Spinal cord (tissue), 10 donors: Measurements from ENCODE around the gene ACSS2. TPM values are rescaled to one million over a fixed set of nuclear protein-coding genes. Genes with fewer than 3 reads are reported as not detected.
A peak's percentile ranks its signal among the peaks of the same experiment; 100 is the strongest.

ENCODE experiments used
- DNase-seq, 6 donors: peaks; one replicate each; pipeline versions ENCODE4 v3.0.0 to v3.0.0-alpha.2; 2013 to 2015; ENCODE audit warnings: low spot score in 6 of 6, low read depth in 4 of 6
- H3K27ac ChIP-seq: one replicate; pipeline ENCODE4 v1.5.1; 2013; ENCODE audit warnings: low read depth, low read length, control low read depth
- H3K27me3 ChIP-seq: one replicate; pipeline ENCODE4 v1.6.1; 2013; ENCODE audit warnings: low read length; ENCODE audit not compliant: control insufficient read depth, insufficient read depth
- H3K36me3 ChIP-seq: one replicate; pipeline ENCODE4 v1.6.1; 2013; ENCODE audit warnings: low read length; ENCODE audit not compliant: control insufficient read depth, insufficient read depth
- H3K4me1 ChIP-seq: one replicate; pipeline ENCODE4 v1.6.1; 2013; ENCODE audit warnings: low read length; ENCODE audit not compliant: control insufficient read depth, insufficient read depth
- H3K4me3 ChIP-seq: one replicate; pipeline ENCODE4 v1.5.1; 2013; ENCODE audit warnings: low read depth, low read length, control low read depth
- H3K9me3 ChIP-seq: one replicate; pipeline ENCODE4 v1.6.1; 2013; ENCODE audit warnings: low read length; ENCODE audit not compliant: control insufficient read depth, insufficient read depth
- WGBS: methylation state at CpG from one replicate; pipeline ENCODE4 v1.1.5; 2013; ENCODE audit warnings: missing lambda C conversion rate; ENCODE audit not compliant: insufficient coverage; 5-methylcytosine and 5-hydroxymethylcytosine counted together
- polyA plus RNA-seq, 2 donors: library from polyadenylated mRNA; unstranded; fragments of 120-200 nt; gene quantifications; one replicate each; pipeline ENCODE4 v1.2.1, GENCODE V29; 2013; ENCODE audit not compliant: insufficient read length in 2 of 2
- total RNA-seq, 2 donors: library from RNA; depleted of rRNA in 1 of 2; stranded (reverse); fragments of 120-200 nt in 1 of 2; fragments of >200 nt in 1 of 2; gene quantifications; one replicate each; pipeline versions ENCODE4 v1.2.3 to v1.2.4, GENCODE V29; 2013 to 2014
- donor health status: healthy.

Gene ACSS2
- total and polyA plus RNA-seq, 4 donors, result 27.8 to 48.5 (median 36.7) TPM

DNA sequence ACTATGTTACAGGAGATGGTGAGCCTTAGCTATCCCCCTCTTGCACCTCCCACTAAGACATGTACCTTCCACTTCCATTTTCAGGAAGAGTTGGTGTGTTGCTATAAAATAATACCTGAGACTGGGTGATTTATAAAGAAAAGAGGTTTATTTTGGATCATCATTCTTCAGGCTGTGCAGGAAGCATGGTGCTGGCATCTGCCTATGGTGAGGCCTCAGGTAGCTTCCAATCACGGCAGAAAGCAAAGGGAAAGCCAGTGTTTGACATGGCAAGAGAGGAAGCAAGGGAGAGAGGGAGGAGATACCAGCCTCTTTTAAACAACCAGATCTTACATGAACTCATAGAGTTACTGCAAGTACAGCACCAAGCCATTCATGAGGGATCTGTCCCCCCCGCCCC lies 47.0 kb downstream of the ACSS2 start:
- H3K27ac ChIP-seq, result no peak overlapping the region
- no CpG with 5 or more reads among the region's 2 CpGs for WGBS
- H3K4me1 ChIP-seq, result no peaks in the 10 kb centered on the region
- DNase-seq, result no peak
- no peak overlapping the region for H3K4me3 ChIP-seq
- peaks cover 42% of the 10 kb centered on the region for H3K36me3 ChIP-seq
- no peaks in the 10 kb centered on the region for H3K9me3 ChIP-seq
- no peaks in the 10 kb centered on the region for H3K27me3 ChIP-seq

DNA sequence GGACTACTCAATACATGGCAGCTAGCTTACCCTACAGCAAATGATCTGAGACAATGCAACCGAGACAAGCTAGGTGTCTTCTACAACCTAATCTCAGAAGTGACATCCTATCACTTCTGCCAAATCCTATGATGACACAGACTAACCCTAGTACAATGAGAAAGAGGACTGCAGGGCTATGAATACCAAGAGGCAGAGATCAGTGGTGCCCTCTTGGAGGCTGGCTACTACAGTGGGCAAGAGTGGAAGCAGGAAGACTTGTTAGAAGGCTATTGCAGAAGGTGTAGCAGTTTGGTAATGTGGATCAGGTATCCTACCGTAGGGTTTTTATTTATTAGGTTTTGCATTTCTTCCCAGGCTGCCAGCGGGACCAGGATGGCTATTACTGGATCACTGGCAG lies 48.9 kb downstream of the ACSS2 start:
- no CpG with 5 or more reads among the region's 3 CpGs for WGBS
- no peak for DNase-seq
- Histone ChIP-seq H3K36me3 (peaks cover 59% of the 10 kb centered on the region), H3K27ac (no peak overlapping the region), H3K4me1 (no peaks in the 10 kb centered on the region), H3K9me3 (no peaks in the 10 kb centered on the region), H3K4me3 (no peak overlapping the region), H3K27me3 (no peaks in the 10 kb centered on the region)

DNA sequence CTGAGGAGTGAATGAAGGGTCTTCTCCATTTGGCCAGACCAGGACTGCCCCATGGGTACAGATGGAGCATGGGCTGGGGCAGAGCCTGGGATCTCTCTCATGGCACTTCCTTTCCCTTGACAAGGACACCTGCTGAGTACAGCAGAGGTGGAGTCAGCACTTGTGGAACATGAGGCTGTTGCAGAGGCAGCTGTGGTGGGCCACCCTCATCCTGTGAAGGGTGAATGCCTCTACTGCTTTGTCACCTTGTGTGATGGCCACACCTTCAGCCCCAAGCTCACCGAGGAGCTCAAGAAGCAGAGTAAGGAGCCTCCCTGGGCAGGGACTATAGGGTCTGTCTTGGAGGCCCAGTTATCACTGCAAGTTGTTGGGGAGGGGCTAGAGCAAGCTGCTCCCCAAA lies 49.6 kb downstream of the ACSS2 start:
- Histone ChIP-seq H3K9me3 (no peaks in the 10 kb centered on the region), H3K4me3 (no peak overlapping the region), H3K4me1 (no peaks in the 10 kb centered on the region), H3K27me3 (no peaks in the 10 kb centered on the region), H3K27ac (no peak overlapping the region), H3K36me3 (peaks cover 58% of the 10 kb centered on the region)
- DNase-seq, result no peak
- 60% methylated on average over 1 of the region's 1 CpG for WGBS

- Histone ChIP-seq H3K27ac (no peak overlapping the region), H3K36me3 (peaks cover 59% of the 10 kb centered on the region), H3K4me3 (no peak overlapping the region), H3K9me3 (no peaks in the 10 kb centered on the region), H3K4me1 (no peaks in the 10 kb centered on the region), H3K27me3 (no peaks in the 10 kb centered on the region)
- no peak for DNase-seq
- WGBS, result 100% methylated on average over 1 of the region's 1 CpG
Measured at GRCh38 chr20:34926581-34926980, 50.2 kb downstream of the ACSS2 start.

DNA sequence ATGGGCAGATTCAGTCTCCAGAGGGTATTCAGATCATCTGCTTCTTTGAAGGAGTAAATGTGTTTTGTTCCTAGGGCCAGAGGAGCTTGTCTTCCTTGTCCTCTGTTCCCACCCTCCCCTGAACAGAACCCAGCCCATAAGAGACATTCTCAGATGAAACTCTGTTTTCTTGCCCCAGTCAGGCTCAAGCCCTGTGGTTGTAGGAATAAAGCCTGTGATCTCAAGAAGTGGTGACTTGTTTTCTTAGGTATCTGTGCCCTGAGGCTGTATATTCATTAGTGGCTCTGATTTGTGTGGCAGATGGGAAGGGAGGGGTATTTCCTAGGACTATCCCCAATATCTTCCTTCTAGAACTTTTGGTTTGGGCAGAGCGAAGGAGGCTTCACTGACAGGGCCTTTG lies 51.3 kb downstream of the ACSS2 start:
- Histone ChIP-seq H3K9me3 (no peaks in the 10 kb centered on the region), H3K36me3 (peaks cover 70% of the 10 kb centered on the region), H3K4me1 (no peaks in the 10 kb centered on the region), H3K27me3 (no peaks in the 10 kb centered on the region), H3K27ac (no peak overlapping the region), H3K4me3 (no peak overlapping the region)
- no peak for DNase-seq
- 100% methylated on average over 1 of the region's 1 CpG for WGBS

GRCh38 chr20:34928411-34928810 lies 52.0 kb downstream of the ACSS2 start:
- Histone ChIP-seq H3K4me1 (no peaks in the 10 kb centered on the region), H3K36me3 (peaks cover 70% of the 10 kb centered on the region), H3K4me3 (no peak overlapping the region), H3K9me3 (no peaks in the 10 kb centered on the region), H3K27me3 (no peaks in the 10 kb centered on the region), H3K27ac (no peak overlapping the region)
- DNase-seq, result no peak
- WGBS, result 100% methylated on average over 1 of the region's 2 CpGs

- DNase-seq, result no peak
- Histone ChIP-seq H3K4me3 (no peak overlapping the region), H3K27ac (no peak overlapping the region), H3K9me3 (no peaks in the 10 kb centered on the region), H3K36me3 (peaks cover 67% of the 10 kb centered on the region), H3K4me1 (no peaks in the 10 kb centered on the region), H3K27me3 (no peaks in the 10 kb centered on the region)
- WGBS, result 98% methylated on average over 7 of the region's 7 CpGs
Measured at GRCh38 chr20:34931771-34932170, 55.4 kb downstream of the ACSS2 start.

DNA sequence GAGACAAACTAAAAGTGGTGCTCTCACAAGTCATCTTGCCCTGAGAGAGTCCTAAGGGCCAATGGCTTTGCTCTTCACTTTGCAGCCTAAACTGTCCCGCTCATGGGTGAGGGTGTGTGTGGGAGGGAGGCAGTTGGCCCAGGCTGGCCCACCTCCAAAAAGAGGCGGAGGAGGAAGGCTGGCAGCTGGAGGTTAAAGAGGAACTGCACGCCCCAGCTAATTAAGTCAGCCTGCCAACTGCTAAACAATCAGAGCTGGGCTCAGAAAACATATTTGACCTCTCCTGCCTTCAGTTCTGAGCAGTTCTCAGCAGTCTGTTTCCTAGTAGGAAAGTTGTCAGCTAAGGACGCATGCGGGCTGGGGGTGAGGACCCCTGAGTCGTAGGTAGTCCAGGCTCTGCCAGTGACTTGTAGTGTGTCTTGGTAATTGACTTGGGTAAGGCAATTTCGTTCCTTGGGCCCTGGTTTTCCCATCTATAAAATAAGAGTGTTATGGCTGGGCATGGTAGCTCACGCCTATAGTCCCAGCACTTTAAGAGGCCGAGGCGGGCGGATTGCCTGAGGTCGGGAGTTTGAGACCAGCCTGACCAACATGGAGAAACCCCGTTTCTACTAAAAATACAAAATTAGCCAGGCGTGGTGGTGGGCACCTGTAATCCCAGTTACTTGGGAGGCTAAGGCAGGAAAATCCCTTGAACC lies 62.2 kb downstream of the ACSS2 start:
- WGBS, result 56% methylated on average over 5 of the region's 14 CpGs
- DNase-seq, result peak in 2 of 6 donors; percentile 13 to 49
- Histone ChIP-seq H3K27ac (no peak overlapping the region), H3K27me3 (no peaks in the 10 kb centered on the region), H3K9me3 (no peaks in the 10 kb centered on the region), H3K4me3 (no peak overlapping the region), H3K4me1 (no peaks in the 10 kb centered on the region), H3K36me3 (peaks cover 40% of the 10 kb centered on the region)

DNA sequence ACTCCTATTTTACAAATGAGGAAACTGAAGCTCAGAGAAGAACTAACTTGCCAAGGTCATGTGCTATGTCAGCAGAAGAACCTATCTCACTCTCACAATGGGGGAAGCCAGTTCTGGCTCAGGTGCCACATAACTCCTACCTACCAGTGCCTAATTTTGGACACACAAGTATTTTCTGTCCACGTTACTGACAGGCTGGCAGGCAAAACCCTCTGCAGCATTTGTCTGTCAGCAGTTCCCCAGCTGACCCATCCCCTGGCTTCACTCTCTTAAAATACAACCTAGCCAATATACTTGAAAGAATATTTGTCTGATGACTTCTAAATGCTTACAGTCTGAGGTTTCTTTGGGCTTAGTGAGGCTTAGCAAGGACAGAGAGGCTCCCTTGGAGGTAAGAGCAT lies 63.7 kb downstream of the ACSS2 start:
- H3K9me3 ChIP-seq, result no peaks in the 10 kb centered on the region
- no peak overlapping the region for H3K27ac ChIP-seq
- no peaks in the 10 kb centered on the region for H3K4me1 ChIP-seq
- no peak overlapping the region for H3K4me3 ChIP-seq
- 89% methylated on average over 1 of the region's 1 CpG for WGBS
- H3K36me3 ChIP-seq, result peaks cover 42% of the 10 kb centered on the region
- no peaks in the 10 kb centered on the region for H3K27me3 ChIP-seq
- no peak for DNase-seq

DNA sequence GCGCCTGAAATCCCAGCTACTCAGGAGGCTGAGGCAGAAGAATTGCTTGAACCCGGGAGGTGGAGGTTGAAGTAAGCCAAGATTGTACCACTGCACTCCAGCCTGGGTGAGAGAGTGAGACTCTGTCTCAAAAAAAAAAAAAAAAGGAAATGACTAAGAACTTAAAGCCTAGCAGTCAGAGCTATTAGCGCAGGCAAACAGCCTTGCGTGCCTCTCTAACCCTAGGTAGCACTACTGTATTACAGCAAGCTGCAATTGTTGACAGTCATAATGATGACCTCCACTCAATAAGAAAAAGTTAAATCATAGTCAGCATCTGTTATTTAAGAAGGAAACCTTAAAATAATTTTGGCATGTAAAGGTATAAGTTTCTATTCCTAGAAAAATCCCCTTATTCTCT lies 64.8 kb downstream of the ACSS2 start:
- H3K27me3 ChIP-seq, result no peaks in the 10 kb centered on the region
- no peak for DNase-seq
- H3K4me1 ChIP-seq, result no peaks in the 10 kb centered on the region
- WGBS, result 85% methylated on average over 2 of the region's 4 CpGs
- H3K27ac ChIP-seq, result no peak overlapping the region
- H3K9me3 ChIP-seq, result no peaks in the 10 kb centered on the region
- peaks cover 49% of the 10 kb centered on the region for H3K36me3 ChIP-seq
- no peak overlapping the region for H3K4me3 ChIP-seq
